GM19099 (cell line): Measurements from ENCODE around the gene MCHR1.

Source experiments
- POLR2A ChIP-seq: IDR thresholded peaks from 3 replicates; pipeline ENCODE4 v1.6.1; 2011; ENCODE audit warnings: low read depth; ENCODE audit not compliant: insufficient read length; ENCODE audit errors: extremely low read depth

The MCHR1 gene

DNA sequence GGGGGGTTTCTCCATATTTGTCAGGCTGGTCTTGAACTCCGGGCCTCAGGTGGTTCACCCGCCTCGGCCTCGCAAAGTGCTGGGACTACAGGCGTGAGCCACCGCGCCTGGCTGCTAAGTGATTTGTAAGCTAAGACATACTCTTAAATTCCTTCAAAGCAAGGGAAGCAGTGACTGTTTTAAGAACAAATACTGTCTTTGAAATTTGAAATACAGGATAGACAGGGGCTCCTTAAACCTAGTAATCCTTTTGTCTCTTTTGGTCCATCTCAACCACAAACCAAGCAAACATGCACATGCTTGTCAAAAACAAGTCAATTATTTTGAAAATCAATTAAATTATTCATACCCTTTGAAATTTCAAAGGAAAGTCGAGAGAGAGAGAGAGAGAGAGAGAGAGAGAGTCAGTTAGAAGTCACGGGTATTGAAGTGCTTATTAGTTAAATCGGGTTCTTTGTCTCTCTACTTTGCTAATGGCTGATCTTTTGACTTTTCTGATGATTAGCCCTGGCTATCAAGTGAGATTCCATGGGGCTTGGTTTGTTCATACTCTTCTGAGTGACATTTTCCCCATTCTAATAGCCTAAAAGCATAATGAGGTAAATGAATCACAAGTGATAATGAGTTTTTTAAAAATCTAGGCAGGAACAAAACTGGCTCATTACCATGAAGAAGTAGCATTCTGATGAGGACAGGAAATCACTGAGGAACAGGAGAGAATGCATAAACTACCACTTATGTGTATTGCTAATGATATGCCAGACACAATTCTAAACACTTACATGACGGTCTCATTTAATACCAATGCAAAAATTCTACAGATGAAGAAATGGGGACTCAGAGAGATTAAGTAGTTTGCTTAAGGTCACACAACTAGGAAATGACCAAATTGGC is 48.0 kb downstream of the MCHR1 start:
- TF ChIP-seq POLR2A = no peak

DNA sequence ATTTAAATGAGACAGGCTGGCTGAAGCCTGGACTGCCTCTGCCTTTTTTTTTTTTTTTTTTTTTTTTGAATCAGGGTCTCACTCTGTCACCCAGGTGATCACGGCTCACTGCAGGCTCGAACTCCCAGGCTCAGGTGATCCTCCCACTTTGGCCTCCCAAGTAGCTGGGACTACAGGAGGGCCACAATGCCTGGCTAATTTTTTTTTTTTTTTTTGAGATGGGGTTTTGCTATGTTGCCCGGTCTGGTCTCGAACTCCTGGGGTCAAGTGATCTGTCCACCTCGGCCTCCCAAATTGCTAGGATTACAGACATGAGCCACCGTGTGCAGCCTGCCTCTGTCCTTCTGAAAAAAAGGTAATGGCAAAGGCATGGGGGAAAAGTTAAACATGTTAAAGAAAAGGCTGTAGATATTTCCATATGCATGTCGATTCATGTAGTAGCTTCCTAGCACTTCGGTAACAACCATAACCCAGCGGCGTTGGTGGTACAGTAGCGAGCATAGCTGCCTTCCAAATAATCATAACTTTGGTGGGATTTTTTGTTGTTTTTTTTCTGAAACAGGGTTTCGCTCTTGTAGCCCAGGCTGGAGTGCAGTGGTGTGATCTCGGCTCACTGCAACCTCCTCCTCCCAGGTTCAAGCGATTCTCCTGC is 48.8 kb downstream of the MCHR1 start:
- no peak for TF ChIP-seq POLR2A

- TF ChIP-seq POLR2A = no peak
Measured at GRCh38 chr22:40728731-40729189, 49.5 kb downstream of the MCHR1 start.

- no peak for TF ChIP-seq POLR2A
Measured at GRCh38 chr22:40729284-40729683, 50.0 kb downstream of the MCHR1 start.
